HuH-7 (cell line): ENCODE data around the gene OR52A1.
"Not testable (repeated sequence)": the region's sequence is repeated elsewhere in the genome, so short reads cannot be mapped to it uniquely, and the experiment has no call there.

Experiments used
- DNase-seq: peaks from one replicate; pipeline ENCODE4 v3.0.0; 2011; ENCODE audit warnings: low spot score

The OR52A1 gene

DNA sequence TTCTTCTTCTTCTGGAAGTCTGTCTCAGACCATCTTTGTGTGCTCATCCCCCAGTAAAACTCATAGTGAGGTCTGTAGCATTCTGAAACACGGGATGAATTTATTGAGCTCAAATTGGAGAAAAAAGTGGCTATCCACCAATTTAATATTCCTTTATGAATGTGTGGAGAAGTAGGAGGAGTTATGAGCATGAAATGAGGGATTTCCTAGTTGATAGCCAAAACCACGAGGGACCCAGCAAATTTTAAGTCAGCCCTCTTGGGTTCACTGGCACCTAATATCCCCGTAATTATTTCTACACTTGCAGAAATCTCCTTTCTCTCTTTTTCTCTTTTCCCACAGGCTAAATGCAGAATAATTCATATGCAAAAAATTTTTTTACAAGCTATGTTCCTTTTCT is at the start of gene OR52A1:
Gene OR52A1 (minus strand): TSS at position 101 of the 400 bp plus-strand sequence. CDS start 2,388 bp downstream, outside the sequence.
- DNase-seq = no peak

GRCh38 chr11:5203366-5203765 is 48.8 kb upstream of the OR52A1 start:
- no peak for DNase-seq

GRCh38 chr11:5200582-5200981 is 46.0 kb upstream of the OR52A1 start, which contains the start of gene OR51V1:
TSS of gene OR51V1 (minus strand) at chr11:5200682. CDS start at chr11:5200682, 0 bp downstream.
- no peak for DNase-seq

GRCh38 chr11:5198285-5198684 is 43.7 kb upstream of the OR52A1 start:
- no peak for DNase-seq

DNA sequence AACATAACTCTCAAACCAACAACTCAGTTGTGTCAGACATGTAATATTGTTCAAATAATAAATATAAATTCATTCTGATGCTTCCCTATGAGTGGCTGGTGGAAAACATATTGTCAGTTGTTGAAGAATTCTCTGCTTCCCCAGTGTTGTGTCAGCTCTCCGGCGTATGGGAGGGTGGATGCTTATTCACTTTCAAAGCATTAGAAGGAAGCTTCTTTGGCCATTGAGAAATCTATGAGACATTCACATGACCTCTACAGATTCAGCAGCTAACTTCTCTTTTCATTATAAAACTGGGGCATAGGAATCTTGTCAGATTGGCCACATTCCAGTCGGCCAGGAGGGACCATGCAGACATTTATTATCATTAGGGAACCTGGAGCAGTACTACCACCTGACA is 43.0 kb upstream of the OR52A1 start:
- no peak for DNase-seq

GRCh38 chr11:5196731-5197130 is 42.2 kb upstream of the OR52A1 start:
- no peak for DNase-seq

GRCh38 chr11:5196067-5196466 is 41.5 kb upstream of the OR52A1 start:
- DNase-seq = no peak

- no peak for DNase-seq
These were observed 38.2 kb upstream of the OR52A1 start for GRCh38 chr11:5192738-5193137.

GRCh38 chr11:5188201-5188600 is 33.6 kb upstream of the OR52A1 start:
- no peak for DNase-seq

DNA sequence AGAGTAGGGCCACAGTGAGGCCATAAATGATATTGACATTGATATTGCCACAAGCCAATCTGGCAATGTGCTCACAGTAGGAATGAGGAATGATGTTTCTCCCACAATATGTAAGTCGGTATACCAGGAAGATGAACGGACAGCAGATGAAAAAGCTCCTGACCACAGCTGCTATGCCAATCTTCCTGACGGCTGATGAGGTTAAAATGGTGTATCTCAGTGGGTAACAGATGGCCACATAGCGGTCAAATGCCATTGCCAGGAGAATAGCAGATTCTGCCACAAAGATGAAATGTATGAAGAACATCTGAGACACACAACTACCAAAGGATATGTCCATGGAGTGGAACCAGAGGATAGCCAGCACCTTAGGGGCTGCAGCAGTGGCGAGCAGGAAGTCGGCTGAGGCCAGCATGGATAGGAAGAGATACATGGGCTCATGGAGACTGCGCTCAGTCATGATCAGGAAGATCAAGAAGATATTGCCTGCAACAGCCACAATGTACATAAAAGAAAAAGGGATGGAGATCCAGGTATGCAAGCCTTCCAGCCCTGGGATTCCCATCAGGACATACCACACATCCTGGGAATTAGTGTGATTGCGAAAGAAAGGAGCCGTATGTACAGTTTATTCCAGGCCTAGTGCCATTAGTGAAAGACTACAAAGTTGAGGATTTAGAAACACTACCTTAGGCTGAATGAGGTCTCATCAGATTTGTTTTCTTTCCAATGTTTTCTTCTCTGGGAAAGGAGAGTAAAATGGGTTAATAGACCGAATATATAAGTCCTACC is 23.7 kb upstream of the OR52A1 start:
- no peak for DNase-seq

- DNase-seq = no peak
These were observed 20.4 kb upstream of the OR52A1 start for GRCh38 chr11:5174934-5175333.

DNA sequence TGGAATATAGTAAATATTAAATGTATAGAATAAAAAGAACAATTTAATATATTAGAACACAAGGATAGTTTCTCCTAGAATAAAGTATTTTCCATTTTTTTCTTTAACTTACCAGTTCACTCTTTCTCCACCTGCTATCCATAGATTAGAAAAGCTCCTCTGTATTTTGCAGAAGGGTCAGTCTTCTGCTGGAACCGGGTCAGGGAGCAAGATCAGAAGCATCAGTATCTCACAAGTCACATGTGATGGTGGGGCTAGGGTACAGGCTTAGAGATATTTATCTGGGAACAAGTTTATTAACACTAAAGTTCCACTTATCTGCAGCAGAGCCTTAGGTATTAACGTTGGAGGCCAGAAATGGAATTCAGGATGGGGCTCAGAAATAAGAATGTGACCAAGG is 17.3 kb upstream of the OR52A1 start:
- no peak for DNase-seq

- DNase-seq = not testable (repeated sequence)
These were observed 11.3 kb upstream of the OR52A1 start for GRCh38 chr11:5165898-5166297.

- DNase-seq = not testable (repeated sequence)
These were observed 10.2 kb upstream of the OR52A1 start for GRCh38 chr11:5164807-5165206.

DNA sequence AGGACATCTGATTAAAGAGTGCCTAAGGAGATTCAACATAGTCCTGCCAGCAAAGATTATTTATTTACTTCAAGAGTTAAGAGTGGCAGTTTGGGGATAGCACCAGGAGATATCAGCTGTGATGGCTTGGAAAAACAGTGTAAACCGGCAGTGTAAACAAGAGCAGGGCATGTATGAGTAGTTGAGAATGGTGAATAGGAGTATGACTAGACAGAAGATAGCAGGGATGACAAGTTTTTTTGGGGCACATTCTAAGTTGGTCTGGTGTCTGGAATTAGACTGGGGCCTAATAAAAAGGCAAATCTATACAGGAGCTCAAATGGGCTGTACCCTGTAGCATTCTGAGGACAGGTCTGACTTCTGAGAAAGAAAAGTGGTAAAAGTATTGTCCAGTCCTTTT is 6.5 kb upstream of the OR52A1 start:
- DNase-seq = not testable (repeated sequence)

- not testable (repeated sequence) for DNase-seq
These were observed 5.7 kb upstream of the OR52A1 start for GRCh38 chr11:5160217-5160616.

DNA sequence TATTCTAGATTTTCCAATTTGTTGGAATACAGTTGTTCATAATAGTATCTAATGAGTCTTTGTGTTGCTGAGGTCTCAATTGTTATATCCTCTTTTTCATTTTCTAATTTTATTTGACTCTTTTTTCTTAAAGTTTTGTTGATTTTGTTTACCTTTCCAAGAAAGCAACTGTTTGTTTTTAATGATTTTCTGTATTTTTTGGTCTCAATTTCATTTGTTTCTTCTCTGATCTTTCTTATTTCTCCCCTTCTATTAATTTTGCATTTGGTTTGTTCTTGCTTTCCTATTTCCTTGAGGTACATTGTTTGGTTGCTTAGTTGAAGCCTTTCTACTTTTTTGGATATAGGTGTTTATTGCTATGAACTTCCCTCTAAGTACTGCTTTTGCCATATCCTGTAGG is 5.2 kb upstream of the OR52A1 start:
- DNase-seq = no peak

GRCh38 chr11:5153574-5154431 is 754 bp downstream of the OR52A1 start:
- no peak for DNase-seq

GRCh38 chr11:5151713-5152153 is 2.8 kb downstream of the OR52A1 start:
- DNase-seq = no peak

DNA sequence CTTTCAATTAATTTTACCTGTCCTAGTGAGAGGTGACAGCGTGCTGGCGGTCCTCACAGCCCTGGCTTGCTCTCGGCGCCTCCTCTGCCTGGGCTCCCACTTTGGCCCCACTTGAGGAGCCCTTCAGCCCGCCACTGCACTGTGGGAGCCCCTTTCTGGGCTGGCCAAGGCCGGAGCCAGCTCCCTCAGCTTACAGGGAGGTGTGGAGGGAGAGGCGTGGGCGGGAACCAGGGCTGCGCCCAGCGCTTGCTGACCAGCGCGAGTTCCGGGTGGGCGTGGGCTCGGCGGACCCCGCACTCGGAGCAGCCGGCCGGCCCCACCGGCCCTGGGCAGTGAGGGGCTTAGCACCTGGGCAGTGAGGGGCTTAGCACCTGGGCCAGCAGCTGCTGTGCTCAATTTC is 10.4 kb downstream of the OR52A1 start:
- not testable (repeated sequence) for DNase-seq

GRCh38 chr11:5137996-5138395 is 16.6 kb downstream of the OR52A1 start, which contains the start of gene OR52A5:
TSS of gene OR52A5 (minus strand) at chr11:5138356. CDS start at chr11:5132642, 5,714 bp downstream.
- no peak for DNase-seq

DNA sequence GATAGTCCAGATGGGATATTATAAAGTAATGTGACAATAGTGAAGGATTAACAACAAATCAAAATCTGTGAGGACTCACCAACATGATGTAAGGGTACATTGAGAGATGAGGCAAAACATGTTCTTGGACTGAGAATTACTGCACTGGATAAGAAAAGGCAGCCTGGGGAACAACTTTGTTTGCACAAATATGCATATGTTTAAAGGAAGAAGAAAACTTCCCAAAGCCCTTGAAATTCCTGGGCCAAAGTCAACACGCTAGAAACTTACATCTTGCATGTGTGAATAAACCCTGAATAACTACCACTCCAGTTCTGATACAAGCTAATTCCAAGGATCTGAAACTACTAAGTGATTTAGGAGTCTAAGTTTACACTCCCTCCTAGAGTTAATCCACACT is 17.5 kb downstream of the OR52A1 start:
- no peak for DNase-seq

- no peak for DNase-seq
These were observed 18.3 kb downstream of the OR52A1 start for GRCh38 chr11:5136261-5136660.
